GM12891 (cell line): ENCODE data around the gene INPP4A.

ENCODE experiments used
- POLR2A ChIP-seq: IDR thresholded peaks from 2 replicates; pipeline ENCODE4 v1.6.1; 2011; ENCODE audit warnings: low read depth, low read length, control low read depth
- POLR2AphosphoS5 ChIP-seq: IDR thresholded peaks from 2 replicates; pipeline ENCODE4 v1.6.1; 2011; ENCODE audit warnings: low read depth, low read length, control low read depth
- SPI1 ChIP-seq: IDR thresholded peaks from 2 replicates; pipeline ENCODE4 v1.6.1; 2011; ENCODE audit warnings: low read depth, low read length, control low read depth
- TAF1 ChIP-seq: IDR thresholded peaks from 2 replicates; pipeline ENCODE4 v1.6.1; 2011; ENCODE audit warnings: low read depth, low read length, control low read depth

DNA sequence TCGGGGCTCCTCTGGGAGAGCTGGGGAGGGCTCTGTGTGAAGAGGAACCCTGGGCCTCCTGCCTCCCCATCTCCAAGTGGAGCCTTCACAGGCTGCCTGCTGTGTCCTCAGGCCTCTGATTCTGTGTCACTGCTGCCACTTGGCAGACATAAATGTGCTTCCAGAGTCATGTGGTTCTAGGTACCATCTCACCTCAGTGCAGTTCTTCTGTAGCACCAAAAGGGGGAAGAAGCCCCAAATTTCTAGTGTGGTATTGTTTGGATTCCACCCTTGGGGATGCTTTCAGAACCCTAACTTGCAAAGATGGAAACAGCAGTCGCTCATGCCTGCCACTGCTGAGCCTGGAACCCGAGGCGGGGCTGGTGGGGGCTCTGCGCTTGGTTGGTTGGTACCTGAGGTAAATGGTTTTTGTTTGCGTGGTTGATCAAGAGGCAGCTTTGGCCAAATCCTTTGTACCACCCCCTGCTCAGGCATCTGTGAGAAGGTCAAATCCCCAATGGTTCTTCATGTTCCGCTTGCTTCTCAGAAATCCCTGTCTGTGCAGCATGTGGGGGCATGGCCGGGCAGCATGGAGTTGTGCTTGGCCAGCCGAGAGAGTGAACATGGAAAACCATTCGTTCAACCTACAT lies 136.1 kb downstream of the INPP4A start:
- TF ChIP-seq SPI1, result no peak
- no peak for TF ChIP-seq POLR2A
- no peak for TF ChIP-seq POLR2AphosphoS5
- no peak for TF ChIP-seq TAF1
